ENCODE results near the gene CFAP77. TPM values are rescaled to one million over a fixed set of nuclear protein-coding genes. Genes with fewer than 3 reads are reported as not detected.

The CFAP77 gene
- total and polyA plus RNA-seq, 10 of the 15 experiments (the other 5 are each of a cell fraction or from before 2014, with no cell fraction given): 0.33 TPM; not detected in 9

DNA sequence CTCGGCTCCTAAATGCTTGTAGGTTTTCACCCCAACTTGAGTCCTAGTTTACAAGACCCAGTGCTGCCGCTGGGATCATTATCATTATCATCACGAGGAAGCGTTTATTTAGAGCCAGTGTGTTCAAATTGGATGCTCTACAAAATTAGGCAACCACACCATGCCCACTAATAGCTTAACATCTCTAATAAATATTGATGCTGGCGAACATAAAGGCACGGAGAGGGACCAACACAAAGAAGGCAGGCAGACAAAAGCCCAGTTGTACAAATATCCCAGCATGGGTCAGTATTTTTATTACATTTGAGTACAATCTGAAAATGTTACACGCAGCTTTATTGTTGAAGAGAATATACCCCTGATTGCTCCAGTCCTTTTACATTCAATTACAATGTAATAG lies 4.7 kb downstream of the CFAP77 start:
- no peak for FAIRE-seq
- no peak for DNase-seq (ENCODE audit: low read depth, low spot score)
- Histone ChIP-seq H3K9me3 (replicated peaks; ENCODE audit: control insufficient read depth, insufficient read depth, low read length) (no peaks in the 10 kb centered on the region), H3K36me3 (ENCODE audit: control insufficient read depth in 2 of 2, insufficient read depth in 2 of 2, low read length in 1 of 2) (no peaks in the 10 kb centered on the region), H3K9ac (ENCODE audit: control insufficient read depth, insufficient read depth, low read length) (no peak overlapping the region), H4K20me1 (ENCODE audit: control insufficient read depth, insufficient read depth) (no peaks in the 10 kb centered on the region), H3K27ac (ENCODE audit: control insufficient read depth, insufficient read depth) (no peak overlapping the region), H3K4me1 (ENCODE audit: control insufficient read depth, insufficient read depth, low read length) (peaks cover 9% of the 10 kb centered on the region), H2AFZ (ENCODE audit: control insufficient read depth, low read depth, low read length) (no peak overlapping the region), H3K4me3 (no peak overlapping the region), H3K4me2 (ENCODE audit: control insufficient read depth, insufficient read depth) (no peak overlapping the region), H3K79me2 (ENCODE audit: control insufficient read depth, insufficient read depth, low read length) (no peaks in the 10 kb centered on the region), H3K27me3 (replicated peaks in 1 of 2; ENCODE audit: control insufficient read depth in 2 of 2, insufficient read depth in 2 of 2, low read length in 1 of 2) (peaks cover 0 to 21% of the 10 kb centered on the region in 2 experiments; a peak in 2 of 4 replicates)
- SMC1A ChIA-PET (ENCODE audit: uncharacterized antibody, unreplicated experiment): interaction anchor here (0.7 to 1.0 kb wide), 2 partner anchors 20 to 488 kb away, joined by 3 to 4 read pairs; no protein-coding TSS in a partner anchor
- no peak for ATAC-seq
- intact Hi-C loops (cut with micrococcal nuclease; ENCODE audit: unreplicated experiment): loop anchor here (5.0 to 10.0 kb wide), 2 partner anchors 93 to 240 kb away; no protein-coding TSS in a partner anchor
- in situ Hi-C loops (cut with MboI): loop anchor here (5.0 kb wide), 1 partner anchor 163 kb away; no protein-coding TSS in a partner anchor
- RAD21 ChIA-PET (ENCODE audit: unreplicated experiment): interaction anchor here (1.0 to 1.5 kb wide), 2 partner anchors 64 to 86 kb away, joined by 3 to 4 read pairs; no protein-coding TSS in a partner anchor
- POLR2A ChIA-PET: no interaction called here
- 16% methylated on average over 7 of the region's 7 CpGs for WGBS (ENCODE audit: insufficient coverage, insufficient replicate concordance, low lambda C conversion rate, missing lambda C conversion rate)
- BruUV-seq (replicated peaks): no TSS peak
- CTCF ChIA-PET: interaction anchor here (0.6 to 4.6 kb wide), 5 partner anchors 46 to 1464 kb away, joined by 3 to 39 read pairs (median 3); no protein-coding TSS in a partner anchor
- TF ChIP-seq, protein P1, sequence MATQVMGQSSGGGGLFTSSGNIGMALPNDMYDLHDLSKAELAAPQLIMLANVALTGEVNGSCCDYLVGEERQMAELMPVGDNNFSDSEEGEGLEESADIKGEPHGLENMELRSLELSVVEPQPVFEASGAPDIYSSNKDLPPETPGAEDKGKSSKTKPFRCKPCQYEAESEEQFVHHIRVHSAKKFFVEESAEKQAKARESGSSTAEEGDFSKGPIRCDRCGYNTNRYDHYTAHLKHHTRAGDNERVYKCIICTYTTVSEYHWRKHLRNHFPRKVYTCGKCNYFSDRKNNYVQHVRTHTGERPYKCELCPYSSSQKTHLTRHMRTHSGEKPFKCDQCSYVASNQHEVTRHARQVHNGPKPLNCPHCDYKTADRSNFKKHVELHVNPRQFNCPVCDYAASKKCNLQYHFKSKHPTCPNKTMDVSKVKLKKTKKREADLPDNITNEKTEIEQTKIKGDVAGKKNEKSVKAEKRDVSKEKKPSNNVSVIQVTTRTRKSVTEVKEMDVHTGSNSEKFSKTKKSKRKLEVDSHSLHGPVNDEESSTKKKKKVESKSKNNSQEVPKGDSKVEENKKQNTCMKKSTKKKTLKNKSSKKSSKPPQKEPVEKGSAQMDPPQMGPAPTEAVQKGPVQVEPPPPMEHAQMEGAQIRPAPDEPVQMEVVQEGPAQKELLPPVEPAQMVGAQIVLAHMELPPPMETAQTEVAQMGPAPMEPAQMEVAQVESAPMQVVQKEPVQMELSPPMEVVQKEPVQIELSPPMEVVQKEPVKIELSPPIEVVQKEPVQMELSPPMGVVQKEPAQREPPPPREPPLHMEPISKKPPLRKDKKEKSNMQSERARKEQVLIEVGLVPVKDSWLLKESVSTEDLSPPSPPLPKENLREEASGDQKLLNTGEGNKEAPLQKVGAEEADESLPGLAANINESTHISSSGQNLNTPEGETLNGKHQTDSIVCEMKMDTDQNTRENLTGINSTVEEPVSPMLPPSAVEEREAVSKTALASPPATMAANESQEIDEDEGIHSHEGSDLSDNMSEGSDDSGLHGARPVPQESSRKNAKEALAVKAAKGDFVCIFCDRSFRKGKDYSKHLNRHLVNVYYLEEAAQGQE (IDR thresholded peaks at IDR 0.05; ENCODE audit: low read depth, low read length): no peak
- TF ChIP-seq, protein P2, sequence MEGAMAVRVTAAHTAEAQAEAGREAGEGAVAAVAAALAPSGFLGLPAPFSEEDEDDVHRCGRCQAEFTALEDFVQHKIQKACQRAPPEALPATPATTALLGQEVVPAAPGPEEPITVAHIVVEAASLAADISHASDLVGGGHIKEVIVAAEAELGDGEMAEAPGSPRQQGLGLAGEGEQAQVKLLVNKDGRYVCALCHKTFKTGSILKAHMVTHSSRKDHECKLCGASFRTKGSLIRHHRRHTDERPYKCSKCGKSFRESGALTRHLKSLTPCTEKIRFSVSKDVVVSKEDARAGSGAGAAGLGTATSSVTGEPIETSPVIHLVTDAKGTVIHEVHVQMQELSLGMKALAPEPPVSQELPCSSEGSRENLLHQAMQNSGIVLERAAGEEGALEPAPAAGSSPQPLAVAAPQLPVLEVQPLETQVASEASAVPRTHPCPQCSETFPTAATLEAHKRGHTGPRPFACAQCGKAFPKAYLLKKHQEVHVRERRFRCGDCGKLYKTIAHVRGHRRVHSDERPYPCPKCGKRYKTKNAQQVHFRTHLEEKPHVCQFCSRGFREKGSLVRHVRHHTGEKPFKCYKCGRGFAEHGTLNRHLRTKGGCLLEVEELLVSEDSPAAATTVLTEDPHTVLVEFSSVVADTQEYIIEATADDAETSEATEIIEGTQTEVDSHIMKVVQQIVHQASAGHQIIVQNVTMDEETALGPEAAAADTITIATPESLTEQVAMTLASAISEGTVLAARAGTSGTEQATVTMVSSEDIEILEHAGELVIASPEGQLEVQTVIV (IDR thresholded peaks at IDR 0.05; ENCODE audit: borderline replicate concordance, partially characterized antibody): no peak
- TF ChIP-seq, protein P3, sequence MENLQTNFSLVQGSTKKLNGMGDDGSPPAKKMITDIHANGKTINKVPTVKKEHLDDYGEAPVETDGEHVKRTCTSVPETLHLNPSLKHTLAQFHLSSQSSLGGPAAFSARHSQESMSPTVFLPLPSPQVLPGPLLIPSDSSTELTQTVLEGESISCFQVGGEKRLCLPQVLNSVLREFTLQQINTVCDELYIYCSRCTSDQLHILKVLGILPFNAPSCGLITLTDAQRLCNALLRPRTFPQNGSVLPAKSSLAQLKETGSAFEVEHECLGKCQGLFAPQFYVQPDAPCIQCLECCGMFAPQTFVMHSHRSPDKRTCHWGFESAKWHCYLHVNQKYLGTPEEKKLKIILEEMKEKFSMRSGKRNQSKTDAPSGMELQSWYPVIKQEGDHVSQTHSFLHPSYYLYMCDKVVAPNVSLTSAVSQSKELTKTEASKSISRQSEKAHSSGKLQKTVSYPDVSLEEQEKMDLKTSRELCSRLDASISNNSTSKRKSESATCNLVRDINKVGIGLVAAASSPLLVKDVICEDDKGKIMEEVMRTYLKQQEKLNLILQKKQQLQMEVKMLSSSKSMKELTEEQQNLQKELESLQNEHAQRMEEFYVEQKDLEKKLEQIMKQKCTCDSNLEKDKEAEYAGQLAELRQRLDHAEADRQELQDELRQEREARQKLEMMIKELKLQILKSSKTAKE (IDR thresholded peaks at IDR 0.05; ENCODE audit: low read depth, poor library complexity, severe bottlenecking): no peak
